ENCODE results near the gene COX6B2. TPM values are rescaled to one million over a fixed set of nuclear protein-coding genes. Genes with fewer than 3 reads are reported as not detected.

The COX6B2 gene
- total RNA-seq, 1 experiment from 2014 or later = 3.3 TPM

DNA sequence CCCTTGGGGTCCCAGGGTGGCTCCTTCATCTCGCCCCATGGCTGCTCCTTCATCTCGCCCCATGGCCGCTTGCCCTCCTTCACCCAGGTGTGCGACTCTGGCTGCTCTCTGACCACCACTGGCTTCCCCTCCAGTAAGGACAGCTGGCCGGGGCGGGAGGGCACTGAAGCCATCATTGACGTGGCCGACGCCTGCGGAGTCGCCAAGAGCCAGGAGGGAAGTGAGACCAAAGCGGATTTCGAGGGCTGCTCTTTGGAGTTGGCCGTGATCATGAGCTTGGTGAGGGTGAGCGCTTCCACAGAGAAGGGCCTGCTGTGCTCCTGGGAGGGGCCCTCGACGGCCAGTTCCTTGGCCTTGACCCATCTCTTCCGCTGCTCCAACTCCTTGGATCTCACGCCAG, 4.0 kb upstream of the COX6B2 start:
- no peak overlapping the region for H3K4me2 ChIP-seq
- peaks cover 13% of the 10 kb centered on the region for H3F3A ChIP-seq (ENCODE audit: insufficient read depth, low read depth)
- intact Hi-C loops (cut with micrococcal nuclease; ENCODE audit: unreplicated experiment) = no loop called here
- H3K9me3 ChIP-seq (ENCODE audit: insufficient read depth, low read depth) = no peaks in the 10 kb centered on the region
- ChIA-PET POLR2A (ENCODE audit: unreplicated experiment) (interaction anchor here (0.5 kb wide), 1 partner anchor 116 kb away, joined by 3 read pairs; no protein-coding TSS in a partner anchor), CTCF (no interaction called here)
- H3K4me1 ChIP-seq (replicated peaks; ENCODE audit: insufficient read depth) = peaks cover 9% of the 10 kb centered on the region
- H3K9me2 ChIP-seq (ENCODE audit: insufficient read depth) = no peaks in the 10 kb centered on the region
- H2AFZ ChIP-seq = no peak overlapping the region
- H3K36me3 ChIP-seq (ENCODE audit: low read depth) = no peaks in the 10 kb centered on the region
- no peaks in the 10 kb centered on the region for H4K20me1 ChIP-seq (ENCODE audit: insufficient read depth)
- H3K27me3 ChIP-seq (ENCODE audit: insufficient read depth, low read depth) = peaks cover 5% of the 10 kb centered on the region
- H3K4me3 ChIP-seq = no peak overlapping the region
- no peak for TF ChIP-seq EZH2 (IDR thresholded peaks at IDR 0.05; ENCODE audit: low read depth)
- TF ChIP-seq, protein P1, sequence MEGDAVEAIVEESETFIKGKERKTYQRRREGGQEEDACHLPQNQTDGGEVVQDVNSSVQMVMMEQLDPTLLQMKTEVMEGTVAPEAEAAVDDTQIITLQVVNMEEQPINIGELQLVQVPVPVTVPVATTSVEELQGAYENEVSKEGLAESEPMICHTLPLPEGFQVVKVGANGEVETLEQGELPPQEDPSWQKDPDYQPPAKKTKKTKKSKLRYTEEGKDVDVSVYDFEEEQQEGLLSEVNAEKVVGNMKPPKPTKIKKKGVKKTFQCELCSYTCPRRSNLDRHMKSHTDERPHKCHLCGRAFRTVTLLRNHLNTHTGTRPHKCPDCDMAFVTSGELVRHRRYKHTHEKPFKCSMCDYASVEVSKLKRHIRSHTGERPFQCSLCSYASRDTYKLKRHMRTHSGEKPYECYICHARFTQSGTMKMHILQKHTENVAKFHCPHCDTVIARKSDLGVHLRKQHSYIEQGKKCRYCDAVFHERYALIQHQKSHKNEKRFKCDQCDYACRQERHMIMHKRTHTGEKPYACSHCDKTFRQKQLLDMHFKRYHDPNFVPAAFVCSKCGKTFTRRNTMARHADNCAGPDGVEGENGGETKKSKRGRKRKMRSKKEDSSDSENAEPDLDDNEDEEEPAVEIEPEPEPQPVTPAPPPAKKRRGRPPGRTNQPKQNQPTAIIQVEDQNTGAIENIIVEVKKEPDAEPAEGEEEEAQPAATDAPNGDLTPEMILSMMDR (conservative IDR thresholded peaks at IDR 0.05) = no peak
- DNase-seq = no peak
- H3K27ac ChIP-seq = no peak overlapping the region
- H3K79me2 ChIP-seq (ENCODE audit: low read depth) = no peaks in the 10 kb centered on the region
- no TSS peak for BruUV-seq (replicated peaks)

DNA sequence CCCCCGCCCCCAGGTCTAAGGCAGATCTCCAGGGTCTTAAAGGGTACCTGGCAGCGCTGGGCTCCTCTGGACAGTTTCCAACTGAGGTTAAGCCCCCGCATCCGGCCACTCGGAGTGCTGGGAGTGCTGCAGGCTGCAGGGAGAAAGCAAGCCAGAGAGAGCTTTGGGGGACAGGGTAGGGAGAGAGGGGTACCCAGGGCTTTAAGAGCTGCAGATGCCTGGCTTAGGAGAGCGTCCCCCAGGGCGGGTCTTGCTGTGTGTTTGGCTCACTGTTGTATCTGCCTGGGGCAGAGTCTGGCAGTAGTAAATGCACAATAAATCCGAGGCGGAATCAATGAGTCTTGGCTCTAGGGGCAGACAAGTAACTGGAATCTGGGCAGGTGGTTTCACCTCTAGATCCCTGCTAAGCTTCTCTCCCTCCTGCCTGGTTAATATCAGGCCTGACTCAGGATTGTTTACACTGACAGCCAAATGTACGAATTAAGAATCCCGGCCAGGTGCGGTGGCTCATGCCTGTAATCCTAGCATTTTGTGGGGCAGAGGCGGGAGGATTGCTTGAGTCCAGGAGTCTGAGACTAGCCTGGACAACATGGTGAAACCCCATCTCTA, 798 bp upstream of the COX6B2 start:
- H3K4me1 ChIP-seq (replicated peaks; ENCODE audit: insufficient read depth) = peaks cover 39% of the 10 kb centered on the region
- peaks cover 5% of the 10 kb centered on the region for H3K27me3 ChIP-seq (ENCODE audit: insufficient read depth, low read depth)
- H3K4me2 ChIP-seq = 0 out of 2 replicates have a peak overlapping the region, but pooled peaks have one; percentile 11
- no peak overlapping the region for H2AFZ ChIP-seq
- H4K20me1 ChIP-seq (ENCODE audit: insufficient read depth) = no peaks in the 10 kb centered on the region
- no peaks in the 10 kb centered on the region for H3K36me3 ChIP-seq (ENCODE audit: low read depth)
- H3F3A ChIP-seq (ENCODE audit: insufficient read depth, low read depth) = peaks cover 36% of the 10 kb centered on the region
- ChIA-PET CTCF (interaction anchor here (0.7 kb wide), 2 partner anchors 13 to 177 kb away, joined by 3 to 4 read pairs; no protein-coding TSS in a partner anchor), POLR2A (ENCODE audit: unreplicated experiment) (no interaction called here)
- H3K79me2 ChIP-seq (ENCODE audit: low read depth) = no peaks in the 10 kb centered on the region
- no peaks in the 10 kb centered on the region for H3K9me3 ChIP-seq (ENCODE audit: insufficient read depth, low read depth)
- no peaks in the 10 kb centered on the region for H3K9me2 ChIP-seq (ENCODE audit: insufficient read depth)
- no TSS peak for BruUV-seq (replicated peaks)
- H3K27ac ChIP-seq = no peak overlapping the region
- intact Hi-C loops (cut with micrococcal nuclease; ENCODE audit: unreplicated experiment) = no loop called here
- TF ChIP-seq, protein P1 (conservative IDR thresholded peaks at IDR 0.05) = no peak
- no peak for TF ChIP-seq EZH2 (IDR thresholded peaks at IDR 0.05; ENCODE audit: low read depth)
- no peak overlapping the region for H3K4me3 ChIP-seq
- DNase-seq = no peak

DNA sequence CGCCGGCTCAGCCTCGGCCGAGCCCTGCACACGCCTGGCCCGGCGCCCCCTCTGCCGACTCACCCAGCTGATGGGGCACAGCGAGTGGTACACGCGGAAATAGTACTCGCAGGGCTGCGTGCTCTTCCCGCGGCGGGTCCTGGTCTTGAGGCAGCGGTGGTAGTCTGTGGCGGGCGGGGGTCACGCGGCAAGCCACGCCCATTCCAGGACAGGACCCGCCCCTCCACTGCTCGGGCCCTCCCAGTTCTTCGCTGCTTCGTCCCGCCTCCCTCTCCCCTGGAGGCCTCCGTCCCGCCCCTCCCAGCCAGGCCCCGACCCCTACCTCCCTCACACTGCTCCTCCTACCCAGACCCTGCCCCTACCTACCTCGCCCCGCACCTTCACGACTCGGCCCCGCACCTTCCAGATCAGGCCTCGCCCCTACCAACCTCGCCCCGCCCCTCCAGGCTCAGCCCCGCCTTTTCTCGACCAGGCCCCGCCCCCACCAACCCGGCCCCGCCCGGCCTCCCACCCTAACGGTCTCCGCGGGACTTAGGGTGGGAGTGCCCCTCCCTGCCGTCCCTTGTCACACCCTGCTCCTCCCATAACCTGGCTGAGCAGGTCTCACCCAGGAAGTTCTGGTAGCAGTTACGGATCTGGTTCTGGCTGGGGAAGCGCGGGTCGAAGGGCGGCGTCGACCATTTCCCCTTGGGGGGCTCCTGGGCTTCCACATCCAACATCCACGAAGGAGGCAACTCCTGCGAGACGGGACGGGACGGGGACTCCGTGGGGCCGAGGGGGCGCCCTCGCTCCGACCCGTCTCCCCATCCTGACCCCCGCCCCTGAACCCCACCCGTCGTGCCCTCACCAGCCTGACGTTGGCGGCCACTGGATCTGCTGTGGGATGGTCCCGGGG, 469 bp downstream of the COX6B2 start:
- Histone ChIP-seq H3K4me2 (peak overlapping the region; percentile 89), H3K27me3 (ENCODE audit: insufficient read depth, low read depth) (peaks cover 5% of the 10 kb centered on the region), H4K20me1 (ENCODE audit: insufficient read depth) (no peaks in the 10 kb centered on the region), H3K4me1 (replicated peaks; ENCODE audit: insufficient read depth) (peaks cover 47% of the 10 kb centered on the region), H3K27ac (no peak overlapping the region), H3K4me3 (peak overlapping the region; percentile 72), H3F3A (ENCODE audit: insufficient read depth, low read depth) (peaks cover 36% of the 10 kb centered on the region), H3K9me2 (ENCODE audit: insufficient read depth) (no peaks in the 10 kb centered on the region), H3K9me3 (ENCODE audit: insufficient read depth, low read depth) (no peaks in the 10 kb centered on the region), H2AFZ (peak overlapping the region; percentile 76), H3K79me2 (ENCODE audit: low read depth) (no peaks in the 10 kb centered on the region), H3K36me3 (ENCODE audit: low read depth) (no peaks in the 10 kb centered on the region)
- POLR2A ChIA-PET (ENCODE audit: unreplicated experiment) = interaction anchor here (1.2 kb wide), 1 partner anchor 15 kb away, joined by 7 read pairs; the partner anchor contains the start of gene KMT5C
- no TSS peak for BruUV-seq (replicated peaks)
- intact Hi-C loops (cut with micrococcal nuclease; ENCODE audit: unreplicated experiment) = no loop called here
- CTCF ChIA-PET = interaction anchor here (0.6 to 0.9 kb wide), 3 partner anchors 9 to 176 kb away, joined by 3 to 4 read pairs (median 4); no protein-coding TSS in a partner anchor
- no peak for TF ChIP-seq EZH2 (IDR thresholded peaks at IDR 0.05; ENCODE audit: low read depth)
- TF ChIP-seq, protein P1 (conservative IDR thresholded peaks at IDR 0.05) = no peak
- peak; percentile 52 to 85 for DNase-seq

Measured in PC-9 (cell line).